GM12892 (cell line): ENCODE measurements around the gene WDR7.

Source experiments
- POLR2A ChIP-seq: IDR thresholded peaks from 2 replicates; pipeline ENCODE4 v1.6.1; 2011; ENCODE audit warnings: low read depth, low read length, control low read depth
- POLR2AphosphoS5 ChIP-seq: IDR thresholded peaks from 2 replicates; pipeline ENCODE4 v1.6.1; 2011; ENCODE audit warnings: low read depth, low read length, control low read depth
- TAF1 ChIP-seq: IDR thresholded peaks from 2 replicates; pipeline ENCODE4 v1.6.1; 2011; ENCODE audit warnings: low read depth, mild to moderate bottlenecking, control low read depth, low read length, borderline replicate concordance

- no peak for TF ChIP-seq POLR2AphosphoS5
- TF ChIP-seq POLR2A: no peak
- no peak for TF ChIP-seq TAF1
Observed at GRCh38 chr18:56984731-56985130, 333.6 kb downstream of the WDR7 start.
